Panc1 (cell line): ENCODE data around the gene SCN7A. TPM values are rescaled to one million over a fixed set of nuclear protein-coding genes. Genes with fewer than 3 reads are reported as not detected.

ENCODE experiments used
- ATAC-seq: fragments of 200-7000 bp; cut with Tn5 transposase; 2 replicates; pipeline ENCODE4 v1.9.1; 2020; ENCODE audit warnings: mild to moderate bottlenecking, moderate library complexity
- BruUV-seq: library from RNA; stranded (reverse); fragments of 400-500 nt; replicated peaks from 2 replicates; lab custom pipeline; 2021; lab: Mats Ljungman, UMichigan
- CTCF ChIA-PET: fragments of 300-600 bp; sonication (Branson Sonifier 250); formaldehyde crosslinking; loops from one replicate; lab custom pipeline; 2022; ENCODE audit warnings: antibody characterized with exemption; lab: Charles Lee
- POLR2A ChIA-PET: fragments of 300-600 bp; sonication (Branson Sonifier 250); formaldehyde crosslinking; loops from one replicate; lab custom pipeline; 2022; ENCODE audit warnings: antibody characterized with exemption; lab: Charles Lee
- DNase-seq: peaks from one replicate; pipeline ENCODE4 v3.0.0-alpha.2; 2010; ENCODE audit warnings: low read depth, low spot score
- H3K27ac ChIP-seq: 2 replicates; pipeline ENCODE4 v1.5.1; 2011; ENCODE audit warnings: mild to moderate bottlenecking, low read length, inconsistent platforms
- H3K27me3 ChIP-seq: fragments of 200-500 bp; sonication (Bioruptor generic); 2 replicates; pipeline ENCODE4 v1.6.0; 2014; ENCODE audit warnings: low read length, inconsistent platforms; ENCODE audit not compliant: control insufficient read depth, insufficient read depth
- H3K36me3 ChIP-seq: fragments of 200-500 bp; sonication (Bioruptor generic); 2 replicates; pipeline ENCODE4 v1.5.1; 2014; ENCODE audit warnings: inconsistent platforms, mild to moderate bottlenecking, low read length, moderate library complexity; ENCODE audit not compliant: control insufficient read depth, insufficient read depth
- H3K4me1 ChIP-seq: 2 replicates; pipeline ENCODE4 v1.5.1; 2011; ENCODE audit warnings: inconsistent platforms, mild to moderate bottlenecking, low read length, moderate library complexity; ENCODE audit not compliant: control insufficient read depth, insufficient read depth
- H3K4me3 ChIP-seq, 2 experiments: 2 replicates each; pipeline ENCODE4 v1.5.1; 2011 to 2012; ENCODE audit warnings: low read depth in 2 of 2, low read length in 2 of 2, mild to moderate bottlenecking in 2 of 2, inconsistent platforms in 1 of 2, moderate library complexity in 1 of 2
- H3K9me3 ChIP-seq: fragments of 200-500 bp; sonication (Bioruptor generic); 2 replicates; pipeline ENCODE4 v1.5.1; 2014; ENCODE audit warnings: low read depth, mild to moderate bottlenecking, inconsistent platforms, low read length, moderate library complexity; ENCODE audit not compliant: control insufficient read depth, insufficient read depth
- CTCF ChIP-seq: fragments of 450-650 bp; IDR thresholded peaks from 2 replicates; pipeline ENCODE4 v1.5.1; 2017; ENCODE audit warnings: mild to moderate bottlenecking
- POLR2AphosphoS5 ChIP-seq: IDR thresholded peaks from 2 replicates; pipeline ENCODE4 v1.6.1; 2012; ENCODE audit warnings: mild to moderate bottlenecking, low read depth, low read length, moderate library complexity
- REST ChIP-seq, 2 experiments: IDR thresholded peaks; 2 replicates each; pipeline ENCODE4 v1.6.1; 2011 to 2012; ENCODE audit warnings: low read depth in 2 of 2, control low read depth in 1 of 2, low read length in 1 of 2, mild to moderate bottlenecking in 1 of 2, moderate library complexity in 1 of 2; ENCODE audit not compliant: insufficient read depth in 1 of 2
- SIN3A ChIP-seq: IDR thresholded peaks from 2 replicates; pipeline ENCODE4 v1.6.1; 2012; ENCODE audit warnings: low read depth, mild to moderate bottlenecking, low read length, moderate library complexity, borderline replicate concordance; ENCODE audit not compliant: insufficient read depth
- TCF7L2 ChIP-seq: IDR thresholded peaks from 2 replicates; pipeline ENCODE4 v1.6.1; 2011; ENCODE audit warnings: mild to moderate bottlenecking, low read depth, low read length, inconsistent platforms
- in situ Hi-C: cut with HindIII; loops from 2 replicates; pipeline ENCODE4 v1.10.0; 2016; ENCODE audit warnings: low sequenced_read_pairs, low pct_unique_long_range_greater_than_20kb
- intact Hi-C: fragments of 100-400 bp; cut with micrococcal nuclease; formaldehyde crosslinking; loops from one replicate; pipeline ENCODE4 v1.10.0; 2022; ENCODE audit not compliant: unreplicated experiment
- total RNA-seq: library from RNA; stranded (reverse); gene quantifications from one replicate; pipeline ENCODE4 v1.2.1, GENCODE V29; 2021; ENCODE audit not compliant: unreplicated experiment

Gene SCN7A
- total RNA-seq, 1 experiment from 2014 or later, result 0.03 TPM

- BruUV-seq, result no TSS peak
- Histone ChIP-seq H3K4me1 (no peaks in the 10 kb centered on the region), H3K36me3 (no peaks in the 10 kb centered on the region), H3K9me3 (no peaks in the 10 kb centered on the region), H3K4me3 (no peak overlapping the region), H3K27me3 (no peaks in the 10 kb centered on the region), H3K27ac (no peak overlapping the region)
- ChIA-PET POLR2A (no interaction called here), CTCF (no interaction called here)
- in situ Hi-C loops (no loop called here), intact Hi-C loops (no loop called here)
- ATAC-seq (no peak), DNase-seq (no peak)
- no peak for TF ChIP-seq REST (IDR thresholded peaks at IDR 0.05; ENCODE audit: insufficient read depth in 1 of 2, low read depth in 2 of 2, low read length in 1 of 2)
Observed at GRCh38 chr2:166487171-166487570, 6.9 kb downstream of the SCN7A start.

- CTCF ChIA-PET, result interaction anchor here (0.6 kb wide), 1 partner anchor 66 kb away, joined by 6 read pairs; no protein-coding TSS in a partner anchor
- intact Hi-C loops, result no loop called here
Observed at GRCh38 chr2:166485558-166486178, 8.4 kb downstream of the SCN7A start.

More at GRCh38 chr2:166485558-166486178, 8.4 kb downstream of the SCN7A start:
- Histone ChIP-seq H3K27me3 (no peaks in the 10 kb centered on the region), H3K4me1 (no peaks in the 10 kb centered on the region), H3K9me3 (no peaks in the 10 kb centered on the region), H3K27ac (no peak overlapping the region), H3K4me3 (no peak overlapping the region), H3K36me3 (no peaks in the 10 kb centered on the region)
- ATAC-seq (no peak), DNase-seq (no peak)
- POLR2A ChIA-PET, result no interaction called here
- TF ChIP-seq CTCF (no peak), POLR2AphosphoS5 (no peak), SIN3A (no peak), REST (IDR thresholded peaks at IDR 0.05; ENCODE audit: insufficient read depth in 1 of 2, low read depth in 2 of 2, low read length in 1 of 2) (no peak), TCF7L2 (no peak)
- BruUV-seq, result no TSS peak
- in situ Hi-C loops, result no loop called here
